Trophoblast cell (in vitro differentiated cells and primary cell): ENCODE results near the gene POLR1H.
"Not testable (repeated sequence)": the region's sequence is repeated elsewhere in the genome, so short reads cannot be mapped to it uniquely, and the experiment has no call there.

Source experiments
- DNase-seq, 2 donors: peaks; one replicate each; pipeline ENCODE4 v3.0.0-alpha.2; 2016
- H2AFZ ChIP-seq: 2 replicates; pipeline ENCODE4 v1.6.1; 2013; ENCODE audit warnings: low read length, moderate library complexity, mild to moderate bottlenecking; ENCODE audit not compliant: insufficient read depth, poor library complexity
- H2AK5ac ChIP-seq: 2 replicates; pipeline ENCODE4 v1.6.1; 2013; ENCODE audit warnings: mild to moderate bottlenecking, low read length
- H2BK120ac ChIP-seq: 2 replicates; pipeline ENCODE4 v1.6.1; 2013; ENCODE audit warnings: low read length, mild to moderate bottlenecking, moderate library complexity; ENCODE audit not compliant: insufficient read depth, poor library complexity
- H2BK12ac ChIP-seq: 2 replicates; pipeline ENCODE4 v1.6.1; 2013; ENCODE audit warnings: mild to moderate bottlenecking, low read length, moderate library complexity
- H2BK5ac ChIP-seq: 2 replicates; pipeline ENCODE4 v1.6.1; 2013; ENCODE audit warnings: low read length, low read depth, moderate library complexity, mild to moderate bottlenecking; ENCODE audit not compliant: poor library complexity
- H3K14ac ChIP-seq: 2 replicates; pipeline ENCODE4 v1.6.1; 2013; ENCODE audit warnings: mild to moderate bottlenecking, low read length
- H3K18ac ChIP-seq: 2 replicates; pipeline ENCODE4 v1.6.1; 2013; ENCODE audit warnings: mild to moderate bottlenecking, low read length
- H3K23ac ChIP-seq: 2 replicates; pipeline ENCODE4 v1.6.1; 2013; ENCODE audit warnings: low read length
- H3K27ac ChIP-seq: 2 replicates; pipeline ENCODE4 v1.5.1; 2013; ENCODE audit warnings: low read depth, mild to moderate bottlenecking, inconsistent platforms, low read length, moderate library complexity
- H3K27me3 ChIP-seq: 2 replicates; pipeline ENCODE4 v1.6.1; 2013; ENCODE audit warnings: inconsistent platforms, mild to moderate bottlenecking, low read length, moderate library complexity; ENCODE audit not compliant: insufficient read depth
- H3K36me3 ChIP-seq, 2 experiments: 1 replicate in 1 of 2; 2 replicates in 1 of 2; pipeline ENCODE4 v1.6.1; 2013; ENCODE audit warnings: low read length in 2 of 2, mild to moderate bottlenecking in 2 of 2, moderate library complexity in 1 of 2; ENCODE audit not compliant: insufficient read depth in 2 of 2, control insufficient read depth in 1 of 2
- H3K4ac ChIP-seq: 2 replicates; pipeline ENCODE4 v1.6.1; 2013; ENCODE audit warnings: low read depth, mild to moderate bottlenecking, low read length, moderate library complexity
- H3K4me1 ChIP-seq, 2 experiments: 1 replicate in 1 of 2; 2 replicates in 1 of 2; pipeline ENCODE4 v1.6.1; 2013; ENCODE audit warnings: low read length in 2 of 2, mild to moderate bottlenecking in 2 of 2, moderate library complexity in 1 of 2; ENCODE audit not compliant: insufficient read depth in 2 of 2, control insufficient read depth in 1 of 2
- H3K4me2 ChIP-seq: 2 replicates; pipeline ENCODE4 v1.6.1; 2013; ENCODE audit warnings: inconsistent platforms, mild to moderate bottlenecking, low read length, moderate library complexity
- H3K4me3 ChIP-seq: 2 replicates; pipeline ENCODE4 v1.5.1; 2013; ENCODE audit warnings: mild to moderate bottlenecking, low read depth, low read length, inconsistent platforms
- H3K79me1 ChIP-seq: one replicate; pipeline ENCODE4 v1.6.1; 2013; ENCODE audit warnings: low read length
- H3K79me2 ChIP-seq: 2 replicates; pipeline ENCODE4 v1.6.1; 2013; ENCODE audit warnings: low read length, mild to moderate bottlenecking; ENCODE audit not compliant: control insufficient read depth, insufficient read depth, poor library complexity
- H3K9ac ChIP-seq: 2 replicates; pipeline ENCODE4 v1.6.1; 2013; ENCODE audit warnings: mild to moderate bottlenecking, low read length
- H3K9me3 ChIP-seq: 2 replicates; pipeline ENCODE4 v1.6.1; 2013; ENCODE audit warnings: low read depth, mild to moderate bottlenecking, control low read depth, inconsistent platforms, low read length; ENCODE audit not compliant: insufficient read depth
- H4K12ac ChIP-seq: 2 replicates; pipeline ENCODE4 v1.6.1; 2013; ENCODE audit warnings: low read depth, mild to moderate bottlenecking, low read length, moderate library complexity
- H4K8ac ChIP-seq: 2 replicates; pipeline ENCODE4 v1.6.1; 2013; ENCODE audit warnings: low read depth, mild to moderate bottlenecking, low read length, moderate library complexity
- H4K91ac ChIP-seq: one replicate; pipeline ENCODE4 v1.6.1; 2013; ENCODE audit warnings: low read depth, mild to moderate bottlenecking, low read length, moderate library complexity
- WGBS: extraction: QIAGEN DNeasy Blood & Tissue Kit; methylation state at CpG from one replicate; pipeline ENCODE4 v1.1.7; 2013; ENCODE audit warnings: missing lambda C conversion rate; ENCODE audit not compliant: insufficient read length, insufficient coverage; ENCODE audit errors: extremely low coverage; 5-methylcytosine and 5-hydroxymethylcytosine counted together

The POLR1H gene

GRCh38 chr6:30022189-30022588 lies 38.9 kb upstream of the POLR1H start:
- Histone ChIP-seq H3K23ac (no peak overlapping the region), H3K9me3 (no peaks in the 10 kb centered on the region), H3K4me3 (no peak overlapping the region), H3K27me3 (no peaks in the 10 kb centered on the region), H3K79me1 (no peaks in the 10 kb centered on the region), H2AFZ (no peak overlapping the region), H2BK5ac (no peak overlapping the region), H3K36me3 (no peaks in the 10 kb centered on the region), H4K12ac (no peak overlapping the region), H3K9ac (no peak overlapping the region), H2AK5ac (no peak overlapping the region), H4K91ac (no peak overlapping the region), H2BK120ac (no peak overlapping the region), H3K4me2 (no peak overlapping the region), H3K4me1 (no peaks in the 10 kb centered on the region), H4K8ac (no peak overlapping the region), H3K14ac (no peak overlapping the region), H2BK12ac (no peak overlapping the region), H3K27ac (no peak overlapping the region), H3K18ac (no peak overlapping the region), H3K79me2 (no peaks in the 10 kb centered on the region), H3K4ac (no peak overlapping the region)
- no peak for DNase-seq
- no CpG with 5 or more reads among the region's 3 CpGs for WGBS

GRCh38 chr6:30022712-30023111 lies 38.4 kb upstream of the POLR1H start:
- H3K18ac ChIP-seq, H3K4ac ChIP-seq, H3K9me3 ChIP-seq, H4K8ac ChIP-seq, H4K91ac ChIP-seq, H2BK120ac ChIP-seq, H3K9ac ChIP-seq, H3K79me2 ChIP-seq, H2AFZ ChIP-seq, H3K4me2 ChIP-seq, H3K79me1 ChIP-seq, H4K12ac ChIP-seq, H3K36me3 ChIP-seq, DNase-seq, H3K23ac ChIP-seq, H3K27ac ChIP-seq, H3K4me3 ChIP-seq, H2AK5ac ChIP-seq, H3K27me3 ChIP-seq, H2BK12ac ChIP-seq, H3K4me1 ChIP-seq, H3K14ac ChIP-seq, H2BK5ac ChIP-seq: not testable (repeated sequence)

GRCh38 chr6:30025186-30025585 lies 35.9 kb upstream of the POLR1H start:
- no peak overlapping the region for H2BK120ac ChIP-seq

GRCh38 chr6:30029588-30029987 lies 31.5 kb upstream of the POLR1H start:
- no peaks in the 10 kb centered on the region for H3K9me3 ChIP-seq
- no peak overlapping the region for H2BK120ac ChIP-seq
- no peak overlapping the region for H2BK5ac ChIP-seq
- no peak overlapping the region for H3K23ac ChIP-seq
- H3K4me1 ChIP-seq: no peaks in the 10 kb centered on the region
- no peak overlapping the region for H4K8ac ChIP-seq
- H3K27ac ChIP-seq: no peak overlapping the region
- no peak overlapping the region for H3K18ac ChIP-seq
- no peaks in the 10 kb centered on the region for H3K27me3 ChIP-seq
- no CpG with 5 or more reads among the region's 1 CpG for WGBS
- no peak overlapping the region for H2AK5ac ChIP-seq
- H3K4me3 ChIP-seq: no peak overlapping the region
- no peak for DNase-seq
- no peak overlapping the region for H2AFZ ChIP-seq
- no peaks in the 10 kb centered on the region for H3K79me1 ChIP-seq
- H4K12ac ChIP-seq: no peak overlapping the region
- no peak overlapping the region for H4K91ac ChIP-seq
- H3K4me2 ChIP-seq: no peak overlapping the region
- no peak overlapping the region for H3K9ac ChIP-seq
- no peak overlapping the region for H3K4ac ChIP-seq
- H2BK12ac ChIP-seq: no peak overlapping the region
- H3K79me2 ChIP-seq: no peaks in the 10 kb centered on the region
- H3K36me3 ChIP-seq: no peaks in the 10 kb centered on the region
- no peak overlapping the region for H3K14ac ChIP-seq

More at GRCh38 chr6:30025186-30025585, 35.9 kb upstream of the POLR1H start:
- Histone ChIP-seq H3K23ac (no peak overlapping the region), H3K79me2 (no peaks in the 10 kb centered on the region), H4K12ac (no peak overlapping the region), H3K4ac (no peak overlapping the region), H3K4me3 (no peak overlapping the region), H4K91ac (no peak overlapping the region), H2BK12ac (no peak overlapping the region), H3K14ac (no peak overlapping the region), H2AFZ (no peak overlapping the region), H3K36me3 (no peaks in the 10 kb centered on the region), H2BK5ac (no peak overlapping the region), H3K27me3 (no peaks in the 10 kb centered on the region), H3K9me3 (no peaks in the 10 kb centered on the region), H3K9ac (no peak overlapping the region), H3K4me2 (no peak overlapping the region), H3K4me1 (no peaks in the 10 kb centered on the region), H3K79me1 (no peaks in the 10 kb centered on the region), H2AK5ac (no peak overlapping the region), H3K18ac (no peak overlapping the region), H4K8ac (no peak overlapping the region), H3K27ac (no peak overlapping the region)
- no peak for DNase-seq
- no CpG with 5 or more reads among the region's 1 CpG for WGBS

- Histone ChIP-seq H3K18ac (no peak overlapping the region), H3K4me2 (no peak overlapping the region), H3K23ac (no peak overlapping the region), H3K79me2 (no peaks in the 10 kb centered on the region), H2AFZ (no peak overlapping the region), H3K79me1 (no peaks in the 10 kb centered on the region), H3K27me3 (no peaks in the 10 kb centered on the region), H3K14ac (no peak overlapping the region), H3K9me3 (no peaks in the 10 kb centered on the region), H2BK5ac (no peak overlapping the region), H3K9ac (no peak overlapping the region), H3K4me1 (no peaks in the 10 kb centered on the region), H4K12ac (no peak overlapping the region), H4K8ac (no peak overlapping the region), H3K4ac (no peak overlapping the region), H2AK5ac (no peak overlapping the region), H2BK120ac (no peak overlapping the region), H3K4me3 (no peak overlapping the region), H3K27ac (no peak overlapping the region), H2BK12ac (no peak overlapping the region), H4K91ac (no peak overlapping the region), H3K36me3 (no peaks in the 10 kb centered on the region)
- DNase-seq: no peak
These were observed 29.7 kb upstream of the POLR1H start for GRCh38 chr6:30031381-30031780.
